Prostate gland (tissue), 2 donors: ENCODE results near the gene FXR2. TPM values are rescaled to one million over a fixed set of nuclear protein-coding genes. Genes with fewer than 3 reads are reported as not detected.

Experiments
- DNase-seq: peaks from one replicate; pipeline ENCODE4 v3.0.0-alpha.2; 2019; ENCODE audit warnings: low spot score
- H3K27ac ChIP-seq, 2 donors: fragments of 200-600 bp; sonication (generic); 2 replicates each; pipeline ENCODE4 v1.5.1; 2017 to 2019
- H3K27me3 ChIP-seq: fragments of 200-600 bp; sonication (generic); replicated peaks from 2 replicates; pipeline ENCODE4 v1.5.1; 2019; ENCODE audit not compliant: insufficient read depth
- H3K36me3 ChIP-seq, 2 donors: fragments of 200-600 bp; sonication (generic); 1 replicate in 1 of 2; 2 replicates in 1 of 2; pipeline versions ENCODE4 v1.5.1 to v1.8.1; 2017 to 2019
- H3K4me1 ChIP-seq: fragments of 200-600 bp; sonication (generic); replicated peaks from 2 replicates; pipeline ENCODE4 v1.5.1; 2019
- H3K4me3 ChIP-seq, 2 donors: fragments of 200-600 bp; sonication (generic); 2 replicates each; pipeline ENCODE4 v1.5.1; 2017 to 2019
- H3K9me3 ChIP-seq: fragments of 200-600 bp; sonication (generic); 2 replicates; pipeline ENCODE4 v1.5.1; 2017
- POLR2A ChIP-seq: fragments of 450-650 bp; IDR thresholded peaks from one replicate; pipeline ENCODE4 v1.6.1; 2016; ENCODE audit warnings: antibody characterized with exemption, mild to moderate bottlenecking
- POLR2AphosphoS5 ChIP-seq: sonication (generic); formaldehyde crosslinking; IDR thresholded peaks from one replicate; pipeline ENCODE4 v1.6.1; 2017; ENCODE audit warnings: antibody characterized with exemption
- WGBS: methylation state at CpG from one replicate; pipeline ENCODE4 v1.1.5; 2018; 5-methylcytosine and 5-hydroxymethylcytosine counted together
- intact Hi-C: fragments of 100-400 bp; cut with DNase I; formaldehyde crosslinking; loops from one replicate; pipeline ENCODE4 v1.14.2; 2022
- total RNA-seq, 2 donors: library from RNA; depleted of rRNA; stranded (reverse); fragments of >200 nt; gene quantifications; one replicate each; pipeline ENCODE4 v1.1.0, GENCODE V29; 2016
- TF ChIP-seq, protein P1 (sequence below), 4 experiments: fragments of 200-600 bp in 2 of 4; fragments of 450-650 bp in 2 of 4; sonication (generic) in 2 of 4; IDR thresholded peaks; 1 replicate in 3 of 4; 2 replicates in 1 of 4; pipeline ENCODE4 v1.5.1; 2016 to 2019; ENCODE audit warnings: antibody characterized with exemption in 4 of 4, mild to moderate bottlenecking in 2 of 4, moderate library complexity in 2 of 4

The FXR2 gene
- total RNA-seq, 2 donors from 2014 or later = 27.1 to 51.4 TPM

DNA sequence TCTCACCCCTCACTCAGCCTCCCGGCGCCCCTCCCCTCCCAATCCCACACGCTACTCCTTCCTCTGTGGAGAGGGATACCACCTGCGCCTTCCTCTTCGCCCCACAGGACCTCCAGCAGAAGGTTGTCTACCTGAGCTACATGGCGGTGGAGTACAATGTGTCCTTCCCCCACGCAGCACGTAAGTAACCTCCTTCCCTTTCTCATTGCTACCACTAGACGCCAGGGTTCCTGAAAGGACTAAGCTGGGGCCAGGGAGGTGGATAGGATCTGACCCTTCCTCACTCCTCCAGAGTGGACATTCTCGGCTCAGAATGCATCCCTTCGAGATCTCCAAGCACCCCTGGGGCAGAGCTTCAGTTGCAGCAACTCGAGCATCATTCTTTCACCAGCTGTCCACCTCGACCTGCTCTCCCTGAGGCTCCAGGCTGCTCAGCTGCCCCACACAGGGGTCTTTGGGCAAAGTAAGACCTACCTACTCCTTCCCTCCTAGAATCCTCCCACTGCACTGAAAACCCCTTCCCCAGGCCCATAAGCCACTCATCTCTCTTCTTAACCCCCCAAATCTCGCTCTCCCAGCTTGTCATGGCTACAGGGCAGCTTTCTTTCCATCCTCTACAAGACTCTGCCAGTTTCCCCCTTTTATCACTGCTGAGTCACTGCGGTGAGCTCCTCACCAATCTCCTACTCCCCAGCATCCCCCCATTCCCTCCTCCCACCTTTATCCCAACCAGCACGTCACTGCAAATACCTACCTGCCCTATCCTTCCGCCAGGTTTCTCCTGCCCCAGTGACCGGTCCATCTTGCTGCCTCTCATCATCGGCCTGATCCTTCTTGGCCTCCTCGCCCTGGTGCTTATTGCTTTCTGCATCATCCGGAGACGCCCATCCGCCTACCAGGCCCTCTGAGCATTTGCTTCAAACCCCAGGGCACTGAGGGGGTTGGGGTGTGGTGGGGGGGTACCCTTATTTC, 33.8 kb downstream of the FXR2 start:
- WGBS = 78% methylated on average over 23 of the region's 23 CpGs
- intact Hi-C loops = no loop called here
- Histone ChIP-seq H3K27ac (peak overlapping the region; percentile 94 to 96), H3K4me3 (no peak overlapping the region), H3K36me3 (peaks cover 18 to 26% of the 10 kb centered on the region in 2 donors), H3K4me1 (peaks cover 14% of the 10 kb centered on the region), H3K9me3 (no peaks in the 10 kb centered on the region), H3K27me3 (no peaks in the 10 kb centered on the region)
- DNase-seq = no peak
- TF ChIP-seq, protein P1, sequence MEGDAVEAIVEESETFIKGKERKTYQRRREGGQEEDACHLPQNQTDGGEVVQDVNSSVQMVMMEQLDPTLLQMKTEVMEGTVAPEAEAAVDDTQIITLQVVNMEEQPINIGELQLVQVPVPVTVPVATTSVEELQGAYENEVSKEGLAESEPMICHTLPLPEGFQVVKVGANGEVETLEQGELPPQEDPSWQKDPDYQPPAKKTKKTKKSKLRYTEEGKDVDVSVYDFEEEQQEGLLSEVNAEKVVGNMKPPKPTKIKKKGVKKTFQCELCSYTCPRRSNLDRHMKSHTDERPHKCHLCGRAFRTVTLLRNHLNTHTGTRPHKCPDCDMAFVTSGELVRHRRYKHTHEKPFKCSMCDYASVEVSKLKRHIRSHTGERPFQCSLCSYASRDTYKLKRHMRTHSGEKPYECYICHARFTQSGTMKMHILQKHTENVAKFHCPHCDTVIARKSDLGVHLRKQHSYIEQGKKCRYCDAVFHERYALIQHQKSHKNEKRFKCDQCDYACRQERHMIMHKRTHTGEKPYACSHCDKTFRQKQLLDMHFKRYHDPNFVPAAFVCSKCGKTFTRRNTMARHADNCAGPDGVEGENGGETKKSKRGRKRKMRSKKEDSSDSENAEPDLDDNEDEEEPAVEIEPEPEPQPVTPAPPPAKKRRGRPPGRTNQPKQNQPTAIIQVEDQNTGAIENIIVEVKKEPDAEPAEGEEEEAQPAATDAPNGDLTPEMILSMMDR (IDR thresholded peaks at IDR 0.05) = no peak
- TF ChIP-seq POLR2A = no peak
- no peak for TF ChIP-seq POLR2AphosphoS5

DNA sequence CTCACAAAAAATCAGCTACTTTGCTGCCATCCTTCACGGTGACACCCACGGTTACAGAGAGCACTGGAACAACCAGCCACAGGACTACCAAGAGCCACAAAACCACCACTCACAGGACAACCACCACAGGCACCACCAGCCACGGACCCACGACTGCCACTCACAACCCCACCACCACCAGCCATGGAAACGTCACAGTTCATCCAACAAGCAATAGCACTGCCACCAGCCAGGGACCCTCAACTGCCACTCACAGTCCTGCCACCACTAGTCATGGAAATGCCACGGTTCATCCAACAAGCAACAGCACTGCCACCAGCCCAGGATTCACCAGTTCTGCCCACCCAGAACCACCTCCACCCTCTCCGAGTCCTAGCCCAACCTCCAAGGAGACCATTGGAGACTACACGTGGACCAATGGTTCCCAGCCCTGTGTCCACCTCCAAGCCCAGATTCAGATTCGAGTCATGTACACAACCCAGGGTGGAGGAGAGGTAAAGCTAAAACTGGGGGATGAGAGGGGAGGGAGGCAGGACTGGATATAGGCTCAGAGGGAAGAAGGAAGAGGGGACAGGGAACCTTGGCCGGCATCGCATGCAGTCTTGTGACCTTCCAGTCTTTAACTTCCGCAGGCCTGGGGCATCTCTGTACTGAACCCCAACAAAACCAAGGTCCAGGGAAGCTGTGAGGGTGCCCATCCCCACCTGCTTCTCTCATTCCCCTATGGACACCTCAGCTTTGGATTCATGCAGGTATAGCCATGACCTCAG, 34.7 kb downstream of the FXR2 start:
- TF ChIP-seq, protein P1 (IDR thresholded peaks at IDR 0.05) = no peak
- no peak for TF ChIP-seq POLR2AphosphoS5
- no peak for TF ChIP-seq POLR2A
- Histone ChIP-seq H3K27me3 (no peaks in the 10 kb centered on the region), H3K27ac (peak overlapping the region; percentile 59 to 71), H3K9me3 (no peaks in the 10 kb centered on the region), H3K4me1 (peaks cover 14% of the 10 kb centered on the region), H3K36me3 (peaks cover 24 to 34% of the 10 kb centered on the region in 2 donors), H3K4me3 (no peak overlapping the region)
- no peak for DNase-seq
- WGBS = 71% methylated on average over 12 of the region's 12 CpGs
- intact Hi-C loops = no loop called here

DNA sequence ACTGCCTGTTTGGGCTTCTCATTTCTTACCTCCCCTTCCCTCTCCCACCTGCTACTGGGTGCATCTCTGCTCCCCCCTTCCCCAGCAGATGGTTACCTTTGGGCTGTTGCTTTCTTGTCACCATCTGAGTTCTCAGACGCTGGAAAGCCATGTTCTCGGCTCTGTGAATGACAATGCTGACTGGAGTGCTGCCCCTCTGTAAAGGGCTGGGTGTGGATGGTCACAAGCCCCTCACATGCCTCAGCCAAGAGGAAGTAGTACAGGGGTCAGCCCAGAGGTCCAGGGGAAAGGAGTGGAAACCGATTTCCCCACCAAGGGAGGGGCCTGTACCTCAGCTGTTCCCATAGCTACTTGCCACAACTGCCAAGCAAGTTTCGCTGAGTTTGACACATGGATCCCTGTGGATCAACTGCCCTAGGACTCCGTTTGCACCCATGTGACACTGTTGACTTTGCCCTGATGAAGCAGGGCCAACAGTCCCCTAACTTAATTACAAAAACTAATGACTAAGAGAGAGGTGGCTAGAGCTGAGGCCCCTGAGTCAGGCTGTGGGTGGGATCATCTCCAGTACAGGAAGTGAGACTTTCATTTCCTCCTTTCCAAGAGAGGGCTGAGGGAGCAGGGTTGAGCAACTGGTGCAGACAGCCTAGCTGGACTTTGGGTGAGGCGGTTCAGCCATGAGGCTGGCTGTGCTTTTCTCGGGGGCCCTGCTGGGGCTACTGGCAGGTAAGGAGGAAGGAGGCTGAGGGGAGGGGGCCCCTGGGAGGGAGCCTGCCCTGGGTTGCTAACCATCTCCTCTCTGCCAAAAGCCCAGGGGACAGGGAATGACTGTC, 35.5 kb downstream of the FXR2 start, which contains the start of gene CD68:
Gene CD68 (plus strand): TSS at position 638 of the 833 bp plus-strand sequence. CDS start 40 bp downstream, at position 678.
- peak; percentile 80 for TF ChIP-seq POLR2A
- peak; percentile 49 for TF ChIP-seq POLR2AphosphoS5
- TF ChIP-seq, protein P1 (IDR thresholded peaks at IDR 0.05) = no peak
- Histone ChIP-seq H3K4me1 (peaks cover 14% of the 10 kb centered on the region), H3K27ac (peak within 1 kb of the TSS; percentile 59 to 71), H3K36me3 (peaks cover 26 to 42% of the 10 kb centered on the region in 2 donors), H3K27me3 (no peaks in the 10 kb centered on the region), H3K4me3 (no peak within 1 kb of the TSS), H3K9me3 (no peaks in the 10 kb centered on the region)
- intact Hi-C loops = no loop called here
- WGBS = 20% methylated on average over 7 of the region's 7 CpGs
- no peak for DNase-seq

DNA sequence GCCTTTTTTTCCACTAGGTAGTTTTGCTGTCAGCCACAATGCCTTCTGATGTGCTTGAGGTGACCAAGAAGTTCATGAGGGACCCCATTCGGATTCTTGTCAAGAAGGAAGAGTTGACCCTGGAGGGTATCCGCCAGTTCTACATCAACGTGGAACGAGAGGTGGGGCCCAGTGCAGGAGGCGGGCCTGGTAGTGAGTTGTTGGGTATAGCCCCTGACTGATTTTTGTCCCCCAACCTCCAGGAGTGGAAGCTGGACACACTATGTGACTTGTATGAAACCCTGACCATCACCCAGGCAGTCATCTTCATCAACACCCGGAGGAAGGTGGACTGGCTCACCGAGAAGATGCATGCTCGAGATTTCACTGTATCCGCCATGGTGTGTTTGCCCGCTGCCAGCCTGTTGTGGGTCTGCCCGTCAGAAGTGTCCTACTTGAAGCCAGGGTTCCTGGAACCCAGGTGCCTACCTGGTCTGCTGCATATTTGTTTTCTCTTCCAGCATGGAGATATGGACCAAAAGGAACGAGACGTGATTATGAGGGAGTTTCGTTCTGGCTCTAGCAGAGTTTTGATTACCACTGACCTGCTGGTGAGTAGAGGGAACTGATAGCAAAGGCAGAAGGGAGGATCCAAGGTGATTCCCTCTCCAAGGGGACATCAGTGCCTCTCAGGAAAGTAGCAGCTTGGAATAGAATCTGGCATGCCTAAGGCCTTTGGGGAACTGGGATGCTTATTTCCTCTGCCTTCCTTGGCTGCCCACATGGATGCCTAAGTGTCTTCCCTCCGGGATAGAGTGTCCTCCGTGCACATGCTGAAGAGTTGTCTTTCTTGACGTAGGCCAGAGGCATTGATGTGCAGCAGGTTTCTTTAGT, 37.1 kb downstream of the FXR2 start:
- peaks cover 26 to 42% of the 10 kb centered on the region in 2 donors for H3K36me3 ChIP-seq
- TF ChIP-seq POLR2AphosphoS5 = no peak
- TF ChIP-seq POLR2A = no peak
- TF ChIP-seq, protein P1 (IDR thresholded peaks at IDR 0.05) = no peak
- no peak overlapping the region for H3K4me3 ChIP-seq
- no peaks in the 10 kb centered on the region for H3K27me3 ChIP-seq
- intact Hi-C loops = no loop called here
- 75% methylated on average over 17 of the region's 17 CpGs for WGBS
- no peak overlapping the region for H3K27ac ChIP-seq
- no peaks in the 10 kb centered on the region for H3K9me3 ChIP-seq
- H3K4me1 ChIP-seq = peaks cover 6% of the 10 kb centered on the region
- no peak for DNase-seq
